GM18499 (cell line): Measurements from ENCODE around the gene C3orf18.

Experiments
- ATAC-seq: cut with Tn5 transposase; IDR thresholded peaks from one replicate; pipeline ENCODE4 v1.9.1; 2021; ENCODE audit warnings: moderate number of reproducible peaks; ENCODE audit not compliant: insufficient read depth, unreplicated experiment

C3orf18 gene

DNA sequence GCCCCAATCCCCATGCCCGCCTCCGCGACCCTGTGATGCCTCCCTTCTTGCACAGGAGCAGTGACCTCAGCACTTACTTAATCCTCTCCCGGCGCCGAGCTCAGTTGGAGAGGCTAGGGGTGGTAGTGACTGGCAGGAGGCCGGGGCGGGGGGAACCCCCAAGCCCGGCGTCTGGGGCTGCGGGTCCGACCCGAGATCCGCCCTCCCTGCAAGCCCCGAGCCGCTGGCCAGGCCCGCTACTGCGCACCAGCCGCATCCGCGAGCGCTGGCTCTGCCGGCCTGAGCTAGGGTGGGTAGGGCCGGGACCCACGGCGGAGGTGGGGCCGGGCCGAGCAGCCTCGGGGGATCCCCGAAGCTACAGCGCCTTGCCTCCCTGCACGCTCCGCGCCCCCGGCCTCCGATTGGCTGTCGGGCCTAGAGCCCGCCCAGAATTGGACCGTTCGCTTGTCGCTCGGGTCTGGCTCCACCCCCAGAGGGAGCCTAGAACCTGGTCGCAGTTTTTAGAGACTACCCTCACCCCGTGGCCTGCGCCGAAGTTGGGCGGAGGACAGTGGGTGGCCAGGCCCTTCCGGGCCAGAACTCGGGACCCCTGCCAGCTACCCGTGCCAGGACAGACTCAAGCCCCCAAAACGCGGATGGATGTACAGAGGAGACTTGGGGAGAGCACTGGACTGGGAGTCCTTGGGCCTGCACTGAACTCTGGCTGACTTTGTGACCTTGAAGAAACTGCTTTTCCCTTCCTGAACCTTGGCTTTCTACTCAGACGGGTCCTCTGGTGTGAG is at the start of gene C3orf18:
Gene C3orf18 (minus strand): TSS at position 362 of the 782 bp plus-strand sequence. CDS start 2,048 bp downstream, outside the sequence.
- peak; percentile 62 for ATAC-seq

DNA sequence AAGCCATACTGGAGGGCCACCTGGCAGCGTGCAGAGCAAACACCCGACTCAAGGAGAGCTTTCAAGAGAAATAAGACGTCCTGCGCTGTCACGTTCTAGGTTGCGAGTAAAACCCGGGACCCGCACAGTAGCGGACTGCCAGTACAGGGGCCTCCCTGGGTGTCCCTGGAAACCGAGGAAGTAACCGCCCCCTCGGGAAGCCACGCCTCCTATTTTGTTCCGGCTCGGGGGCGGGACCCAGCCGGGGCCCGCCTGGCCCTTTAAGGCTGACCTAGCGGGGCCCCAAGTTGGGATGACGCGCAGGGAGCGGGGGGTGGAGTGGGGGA is 49.2 kb upstream of the C3orf18 start:
- ATAC-seq = peak; percentile 41

DNA sequence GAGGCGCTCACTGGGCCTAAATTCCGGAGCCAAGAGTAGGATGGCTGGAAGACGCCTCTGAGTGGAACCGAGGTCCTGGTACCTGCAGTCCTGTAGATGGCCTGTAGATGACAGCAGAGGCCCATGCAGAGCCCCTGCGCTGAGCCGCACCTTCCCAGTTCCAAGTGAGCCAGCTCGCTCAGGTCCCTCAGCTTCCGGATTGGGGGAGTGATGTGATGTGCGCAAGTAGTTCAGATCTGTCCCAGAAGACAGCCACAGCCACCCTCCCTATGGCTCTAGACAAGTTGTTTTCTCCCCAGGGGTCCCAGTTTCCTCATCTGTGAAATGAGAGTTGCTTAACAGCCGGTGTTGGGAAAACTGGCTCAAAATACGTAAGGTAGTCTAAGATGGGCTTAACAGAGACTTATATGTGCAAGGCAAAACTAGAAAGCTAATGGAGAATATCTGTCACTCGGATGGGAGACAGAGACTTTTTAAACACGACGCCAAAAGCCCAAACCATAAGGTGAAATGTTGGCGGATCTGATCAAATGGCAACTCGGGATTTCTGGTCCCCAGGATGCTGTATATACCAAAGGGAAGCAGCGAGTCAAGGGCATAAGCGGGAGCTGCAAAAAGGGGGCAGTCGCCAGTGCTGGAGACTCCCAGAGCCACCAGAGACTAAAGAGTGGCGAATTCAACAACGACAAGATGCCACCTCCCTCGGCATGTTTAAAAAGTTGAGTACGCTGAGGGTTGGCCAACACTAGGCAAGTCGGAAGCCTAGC is 48.6 kb upstream of the C3orf18 start:
- ATAC-seq = no peak

DNA sequence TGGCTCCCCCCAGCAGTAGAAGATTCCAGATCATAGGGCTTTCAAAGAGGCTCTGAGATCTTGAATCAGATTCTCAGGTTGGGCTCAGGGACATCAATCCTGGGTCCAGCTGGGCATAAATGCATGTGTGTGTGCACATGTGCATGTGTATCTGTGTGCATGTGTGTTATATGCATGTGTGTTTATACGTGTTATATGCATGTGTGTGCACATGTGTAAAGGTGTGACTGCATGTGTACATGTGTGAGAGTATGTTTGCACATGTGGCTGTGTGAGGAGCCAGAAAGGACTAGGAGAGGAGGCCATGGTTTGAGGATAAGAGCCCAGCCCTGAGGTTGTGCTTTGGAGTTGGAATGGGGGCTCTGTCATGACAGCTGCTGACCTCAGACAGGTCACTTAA is 47.6 kb upstream of the C3orf18 start:
- ATAC-seq = no peak

DNA sequence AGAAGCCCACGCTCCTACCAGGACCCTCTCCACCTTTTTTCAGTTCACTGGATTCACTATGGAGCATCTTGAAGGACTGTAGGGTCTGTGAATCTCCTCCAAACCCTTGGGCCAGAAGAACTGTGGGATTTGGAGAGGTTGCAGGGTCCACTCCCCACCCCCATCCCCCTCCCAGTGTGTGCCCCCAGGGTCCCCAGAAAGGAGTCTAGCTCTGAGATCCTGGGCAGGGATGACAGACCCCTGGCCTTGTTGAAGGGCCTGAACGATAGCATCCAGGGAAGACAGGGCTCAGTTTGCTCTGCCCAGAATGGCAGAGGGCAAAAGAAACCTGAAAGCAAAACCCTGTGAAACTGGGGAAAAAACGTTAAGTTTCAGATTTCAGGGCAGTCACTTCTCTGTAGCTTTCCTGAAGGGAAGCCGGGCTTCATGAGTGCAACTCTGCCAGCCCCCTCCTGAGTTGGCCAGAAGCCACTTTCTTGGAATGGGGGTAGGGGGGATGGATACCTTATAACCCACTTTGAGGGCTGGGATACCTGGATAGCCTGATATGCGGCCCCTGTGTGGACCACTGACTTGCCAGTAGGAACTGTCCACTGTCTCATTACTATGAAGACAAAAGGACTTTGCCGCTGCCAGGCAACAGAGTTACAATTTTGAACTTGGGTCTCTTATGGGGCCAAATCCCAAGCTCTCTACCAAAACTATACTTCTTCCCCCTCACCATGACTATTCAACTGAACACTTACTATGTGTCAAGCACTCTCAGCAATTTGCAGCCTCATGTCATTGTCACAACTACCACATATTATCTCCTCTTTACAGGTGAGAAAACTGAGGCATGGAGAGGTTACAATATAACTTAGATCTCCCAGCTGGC is 45.7 kb upstream of the C3orf18 start:
- ATAC-seq = no peak

DNA sequence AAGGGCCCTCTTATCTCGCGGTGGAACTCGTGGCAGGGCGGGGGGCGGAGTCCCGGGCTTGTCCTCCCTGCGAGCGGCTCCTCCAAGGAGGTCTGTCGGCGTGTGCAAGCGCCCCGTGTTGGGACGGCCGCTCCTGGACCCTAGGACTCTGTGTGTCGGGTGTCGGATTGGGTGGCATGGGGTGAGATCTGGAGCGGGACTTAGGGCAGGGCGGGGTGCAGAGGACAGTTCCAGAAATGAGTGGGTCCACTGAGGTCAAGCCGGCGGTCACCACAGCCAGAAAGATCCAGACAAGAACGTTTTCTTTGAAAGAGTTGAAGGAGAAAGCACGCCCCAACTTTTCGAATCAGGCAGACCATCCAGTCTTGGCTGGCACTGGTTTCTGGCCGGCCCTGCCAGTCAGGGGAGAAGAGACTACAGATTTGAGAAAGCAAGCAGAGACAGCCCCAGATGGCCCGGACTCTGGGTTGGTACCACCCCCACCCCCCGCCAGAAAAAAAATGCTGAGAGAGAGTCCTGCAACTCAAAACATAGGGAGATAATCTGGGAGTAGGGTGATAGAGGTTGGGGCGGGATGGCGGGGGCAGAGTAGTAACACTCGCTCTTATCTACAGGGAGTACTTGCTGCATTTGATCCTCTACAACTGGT is 44.8 kb upstream of the C3orf18 start:
- no peak for ATAC-seq

DNA sequence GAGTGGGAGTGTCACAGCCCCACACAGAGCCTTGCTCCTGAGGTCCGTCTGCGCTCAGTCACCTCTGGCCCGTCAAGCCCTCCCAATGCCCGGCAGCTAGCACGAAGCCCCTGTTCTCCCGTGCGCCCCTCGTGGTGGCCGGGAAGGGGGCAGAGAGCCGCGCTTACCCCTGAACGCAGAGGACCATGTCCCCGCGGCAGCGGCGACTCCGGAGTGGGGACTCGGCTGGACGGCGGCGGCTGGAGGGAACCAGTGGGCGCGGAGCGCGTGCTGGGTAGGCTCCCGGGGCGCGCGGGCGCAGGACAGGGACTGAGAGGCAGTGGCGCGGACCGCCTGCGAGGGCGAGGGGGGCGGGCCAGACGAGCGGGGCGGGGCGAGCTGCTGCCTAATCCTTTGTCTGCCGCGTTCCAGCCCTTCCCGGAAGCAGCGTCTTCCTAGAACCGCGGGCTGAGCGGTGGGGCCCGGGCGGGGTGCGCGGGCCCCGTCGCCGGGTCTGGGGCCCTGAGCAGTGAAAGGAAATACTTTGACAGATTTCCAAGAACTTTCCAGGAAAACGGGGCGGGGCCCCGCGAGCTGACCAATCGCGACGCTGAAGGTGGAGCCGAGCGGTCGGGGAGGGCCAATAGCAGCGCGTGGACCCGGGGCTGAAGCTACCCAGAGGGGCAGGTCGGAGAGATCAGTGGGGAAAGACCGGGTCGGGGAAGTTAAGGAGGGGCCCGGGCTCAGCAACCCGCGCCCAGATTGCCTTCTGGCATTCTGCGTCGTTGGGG is 44.1 kb upstream of the C3orf18 start, which contains the start of gene CISH:
Gene CISH (minus strand): TSS at position 311 of the 770 bp plus-strand sequence. CDS start 124 bp downstream, at position 187.
- ATAC-seq = peak; percentile 44

DNA sequence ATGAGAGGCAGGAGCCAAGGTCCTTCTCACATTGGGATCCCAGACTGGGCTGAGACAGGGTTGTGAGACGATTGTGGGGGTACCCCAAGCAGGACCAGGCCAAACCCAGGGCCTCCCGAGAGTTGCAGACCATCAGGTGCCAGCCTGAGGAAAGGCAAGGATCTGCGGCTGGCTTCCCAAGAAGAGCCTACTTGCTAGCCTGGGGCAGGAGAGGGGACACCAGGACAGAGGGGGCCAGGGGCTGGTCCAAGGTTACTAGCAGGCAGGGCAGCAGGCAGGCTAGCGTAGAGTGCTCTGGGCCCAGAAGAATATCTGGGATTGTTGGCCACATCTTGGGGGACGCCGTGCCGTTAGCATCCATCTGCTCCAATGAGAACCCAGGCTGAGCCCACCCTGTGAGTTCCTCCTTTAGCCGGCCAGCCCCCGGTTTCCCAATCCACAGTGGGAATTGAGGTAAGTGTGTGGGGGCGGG is 43.5 kb upstream of the C3orf18 start:
- ATAC-seq = no peak

DNA sequence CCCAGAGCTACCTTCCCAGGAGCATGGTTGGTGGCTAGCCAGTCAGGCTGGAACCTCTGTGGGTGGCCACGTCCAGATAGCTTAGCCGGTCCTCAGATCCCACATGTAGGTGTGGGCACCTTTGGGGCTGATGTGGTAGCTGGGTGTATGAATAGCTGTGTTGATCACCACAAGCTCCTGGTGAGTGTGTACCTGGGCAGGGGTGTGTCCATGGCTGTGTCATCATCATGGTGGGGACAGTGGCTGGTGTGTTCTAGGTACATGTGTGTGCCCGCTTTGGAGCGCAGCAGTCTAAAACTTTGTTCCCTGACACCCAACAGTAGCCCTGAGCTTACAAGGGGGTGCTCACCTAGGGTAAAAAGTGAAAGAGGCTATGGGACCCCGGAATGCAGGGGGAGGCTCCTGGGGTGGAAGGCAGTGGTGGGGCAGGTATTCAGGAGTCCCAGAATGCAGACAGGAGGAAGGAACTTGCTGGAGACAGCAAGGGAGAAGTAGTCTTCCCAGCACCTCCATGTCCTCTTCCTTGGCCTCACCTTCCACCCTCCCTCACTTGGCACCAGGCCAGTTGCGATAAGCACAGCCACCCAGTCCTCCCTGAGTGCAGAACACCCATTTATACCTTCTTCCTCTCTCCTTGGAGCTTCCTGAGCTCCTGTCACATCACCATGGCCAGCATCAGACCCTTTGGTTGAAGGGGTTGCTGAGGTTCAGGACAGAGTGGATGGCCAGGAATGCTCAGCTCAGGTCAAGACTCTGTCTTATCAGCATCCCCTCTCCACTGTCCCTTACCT is 42.8 kb upstream of the C3orf18 start:
- no peak for ATAC-seq

DNA sequence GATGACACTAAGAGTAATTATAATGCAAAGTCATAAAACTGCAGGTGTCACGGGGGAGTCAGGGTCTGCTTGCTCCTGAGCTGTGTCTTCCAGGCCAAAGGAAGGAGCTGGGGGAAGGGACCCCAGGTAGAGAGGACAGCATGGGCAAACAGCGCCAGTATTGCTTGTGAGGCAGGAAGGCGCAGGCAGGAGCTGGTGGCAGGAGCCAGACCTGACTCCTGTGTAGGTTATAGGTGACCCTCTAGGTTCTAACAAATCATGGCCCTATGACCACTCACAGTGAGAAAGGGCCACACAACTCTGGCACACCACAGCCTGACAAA is 42.2 kb upstream of the C3orf18 start:
- no peak for ATAC-seq

DNA sequence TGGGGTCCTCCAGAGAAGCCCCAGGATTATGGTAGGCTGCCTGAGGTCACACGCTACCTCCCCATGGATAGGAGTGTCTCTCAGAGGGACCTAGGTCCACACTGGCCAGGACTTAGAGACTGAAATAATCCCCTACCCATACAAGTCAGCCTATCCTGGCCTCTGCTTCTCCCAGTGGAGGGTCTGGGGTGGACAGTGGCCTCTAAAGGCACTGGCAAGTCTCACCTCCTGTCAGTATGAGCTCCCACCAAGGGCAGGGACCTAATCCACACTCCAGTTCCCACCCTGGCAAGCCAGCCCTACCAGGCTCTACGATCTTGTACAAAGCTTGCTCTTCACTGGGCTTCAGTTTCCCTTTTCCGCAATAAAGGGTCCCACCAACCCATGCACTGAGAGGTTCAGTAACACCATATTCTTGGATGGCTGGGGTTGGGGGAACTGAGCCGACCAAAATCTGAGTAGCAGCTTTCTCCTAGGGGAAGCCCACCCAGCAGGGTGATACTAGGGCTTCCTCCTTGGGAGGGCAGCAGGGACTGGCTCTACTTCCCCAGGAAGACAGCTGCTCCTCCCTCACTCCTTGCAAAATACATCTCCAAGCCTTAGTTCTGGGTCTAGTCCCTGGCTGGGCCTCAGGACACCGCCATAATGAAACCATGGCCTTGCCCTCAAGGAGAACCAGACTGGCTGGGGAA is 41.7 kb upstream of the C3orf18 start:
- ATAC-seq = no peak

DNA sequence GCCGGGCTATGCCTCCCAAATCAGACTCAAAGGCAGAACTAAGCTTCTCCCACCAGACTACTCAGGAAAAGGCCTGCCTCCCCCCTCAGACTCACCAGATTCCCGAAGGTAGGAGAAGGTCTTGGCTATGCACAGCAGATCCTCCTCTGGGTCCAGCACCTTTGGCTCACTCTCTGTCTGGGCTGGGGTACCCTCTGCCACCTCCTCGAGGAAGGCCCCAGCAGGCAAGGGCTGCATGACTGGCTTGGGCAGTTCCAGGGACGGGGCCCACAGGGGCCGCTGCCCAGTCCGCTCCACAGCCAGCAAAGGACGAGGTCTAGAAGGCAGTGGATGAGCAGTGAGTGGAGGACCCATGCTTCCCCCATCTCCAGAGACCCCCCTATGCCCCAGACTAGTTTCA is 40.7 kb upstream of the C3orf18 start:
- no peak for ATAC-seq

DNA sequence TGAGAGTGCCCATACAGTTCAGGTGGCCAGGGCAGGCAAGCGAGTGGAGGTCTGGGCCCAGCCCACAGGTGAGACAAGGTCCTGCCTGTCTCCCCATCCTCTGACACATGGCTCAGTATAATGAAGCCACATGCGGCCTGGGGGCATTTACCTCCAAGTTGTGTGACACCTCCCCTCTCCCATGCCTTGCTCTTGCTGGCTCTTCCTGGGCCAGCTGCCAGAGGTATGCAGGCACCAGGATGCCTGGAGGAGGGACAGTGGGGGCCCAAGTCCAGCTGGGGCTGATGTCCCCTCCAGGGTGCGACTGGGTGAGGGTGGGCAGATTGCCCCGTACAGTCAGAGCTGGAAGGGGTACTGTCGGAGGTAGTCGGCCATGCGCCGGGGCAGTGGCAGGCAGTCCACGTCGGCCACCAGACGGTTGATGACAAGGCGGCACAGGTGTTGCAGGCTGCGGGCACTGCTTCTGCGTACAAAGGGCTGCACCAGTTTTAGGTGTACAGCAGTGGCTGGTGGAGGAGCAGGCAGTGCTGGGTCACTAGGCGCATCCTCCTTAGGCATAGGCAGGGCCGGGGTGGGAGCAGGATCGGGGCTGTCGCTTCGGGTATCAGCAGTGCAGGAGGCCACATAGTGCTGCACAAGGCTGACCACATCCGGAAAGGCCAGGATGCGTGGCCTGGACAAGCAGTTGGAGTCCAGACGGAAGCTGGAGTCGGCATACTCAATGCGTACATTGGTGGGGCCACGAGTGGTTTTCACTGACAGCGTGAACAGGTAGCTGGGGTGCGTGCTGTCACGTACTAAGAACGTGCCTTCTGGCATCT is 39.9 kb upstream of the C3orf18 start:
- ATAC-seq = no peak

DNA sequence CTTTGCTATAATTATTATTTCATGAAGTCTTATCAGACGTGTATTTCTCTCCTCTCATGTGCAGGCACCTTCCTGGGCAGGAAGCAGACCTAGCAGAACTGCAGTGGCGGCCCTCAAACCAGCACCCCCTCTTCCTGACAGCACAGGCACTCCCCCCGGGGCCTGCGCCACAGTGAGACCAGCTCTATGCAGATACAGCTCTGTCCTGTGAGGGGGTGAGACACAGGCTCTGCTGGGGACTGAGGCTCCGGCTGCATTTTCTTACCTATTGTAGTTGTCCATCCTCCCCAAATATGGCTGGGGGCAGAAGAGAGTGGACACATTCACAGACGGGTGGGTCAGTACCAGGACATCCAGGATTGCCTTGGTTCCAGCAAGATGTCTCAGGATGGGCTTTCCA is 39.0 kb upstream of the C3orf18 start:
- ATAC-seq = no peak

DNA sequence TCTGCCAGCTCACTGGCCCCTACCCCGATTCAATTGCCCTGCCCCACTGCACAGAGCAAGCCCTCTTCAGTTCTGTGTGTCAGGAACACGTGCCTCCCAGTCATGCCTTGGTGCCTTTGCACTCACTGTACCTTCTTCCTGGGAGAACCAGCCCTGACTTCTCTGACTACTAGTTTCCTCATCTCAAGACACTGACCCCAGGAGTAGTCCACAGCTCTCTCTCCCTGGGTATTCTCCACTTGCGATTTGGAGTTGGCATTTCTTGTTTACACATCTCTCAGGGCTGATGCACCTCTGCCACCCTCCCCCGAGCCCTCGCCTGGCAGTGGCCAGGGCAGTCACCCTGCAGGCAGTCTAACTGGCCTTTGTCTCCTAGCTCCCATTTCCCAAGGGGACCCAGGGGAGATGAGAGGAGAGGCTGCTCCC is 38.4 kb upstream of the C3orf18 start:
- no peak for ATAC-seq

DNA sequence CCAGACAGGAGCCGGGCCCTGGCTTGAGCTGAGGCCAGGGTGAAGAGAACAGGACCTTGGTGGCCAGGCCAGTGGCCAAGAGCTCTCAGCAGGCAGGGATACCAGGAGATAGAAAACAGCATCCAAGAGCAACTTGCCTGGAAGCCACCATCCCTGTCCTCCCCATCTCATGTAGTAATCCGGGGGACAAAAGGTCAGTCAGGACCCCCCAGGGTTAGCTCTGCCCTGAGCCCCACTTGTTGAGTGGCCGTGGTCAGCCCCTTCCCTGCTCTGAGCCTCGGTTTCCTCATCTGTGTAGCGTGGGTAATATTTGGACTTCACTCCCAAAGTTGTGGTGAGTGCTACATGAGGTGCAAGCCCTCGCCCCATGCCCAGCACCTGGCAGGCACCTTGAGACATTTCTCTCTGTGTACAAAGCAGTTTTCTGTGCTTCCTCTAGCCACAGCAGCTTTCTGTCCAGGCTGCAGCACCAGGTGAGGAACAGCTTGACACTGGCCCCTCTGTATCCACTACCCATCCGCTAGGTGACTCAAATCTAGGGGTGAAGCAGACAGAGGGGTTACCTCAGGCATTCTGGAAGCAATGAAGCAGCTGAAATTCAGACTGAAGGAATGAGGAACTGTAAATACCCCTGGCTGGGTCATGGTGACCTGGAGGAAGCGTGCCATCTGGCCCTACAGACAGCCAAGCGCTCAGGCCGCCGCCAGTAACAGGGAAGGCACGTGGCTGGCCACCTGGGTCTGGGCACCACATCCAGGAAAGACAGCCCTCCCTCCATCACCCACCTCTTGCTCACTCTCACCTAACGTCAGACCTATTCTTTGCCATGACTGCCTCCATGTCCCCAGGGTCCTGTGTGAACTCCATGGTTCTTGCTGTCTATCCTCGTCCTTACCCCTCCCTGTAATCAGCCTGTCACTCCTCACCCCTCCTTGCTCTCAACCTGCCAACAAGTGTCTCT is 37.4 kb upstream of the C3orf18 start:
- no peak for ATAC-seq
